ENCODE data around the gene LYSMD3.
A peak's percentile ranks its signal among the peaks of the same experiment; 100 is the strongest.

- TF ChIP-seq PBX2 (CRISPR knock-in tag; IDR thresholded peaks at IDR 0.05; ENCODE audit: low read depth) (no peak), PBX2 (tag; conservative IDR thresholded peaks at IDR 0.05; ENCODE audit: low read depth) (no peak), POLR2A (conservative IDR thresholded peaks at IDR 0.05) (no peak), SIN3A (IDR thresholded peaks at IDR 0.05; ENCODE audit: borderline replicate concordance in 2 of 2, control insufficient read depth in 1 of 2, low read depth in 2 of 2, low read length in 2 of 2) (0 out of 4 replicates have a peak, but pooled peaks of 1 of the 2 experiments have one; percentile 32), HCFC1 (IDR thresholded peaks at IDR 0.05; ENCODE audit: low read depth, low read length) (no peak), REST (IDR thresholded peaks at IDR 0.05; ENCODE audit: borderline replicate concordance) (peak; percentile 35; the same call in 1 of the 2 replicates), REST (CRISPR knock-in tag; IDR thresholded peaks at IDR 0.05; ENCODE audit: low read depth) (peak; percentile 16; the same call in 1 of the 2 replicates), THAP12 (CRISPR knock-in tag; IDR thresholded peaks at IDR 0.05) (no peak)
These were observed 55.8 kb downstream of the LYSMD3 start for GRCh38 chr5:90473396-90474234.

Data from K562 (cell line).